Stomach (tissue), 4 donors: ENCODE data around the gene OLFM1.

Source experiments
- CTCF ChIP-seq, 7 experiments: fragments of 450-650 bp in 4 of 7; fragments of 200-600 bp in 3 of 7; sonication (generic) in 3 of 7; IDR thresholded peaks; one replicate each; pipeline ENCODE4 v1.5.1; 2016 to 2019; ENCODE audit warnings: antibody characterized with exemption in 7 of 7, control low read depth in 2 of 7, mild to moderate bottlenecking in 1 of 7
- EP300 ChIP-seq: sonication (generic); formaldehyde crosslinking; IDR thresholded peaks from one replicate; pipeline ENCODE4 v1.6.1; 2017; ENCODE audit warnings: antibody characterized with exemption
- POLR2A ChIP-seq, 4 donors: fragments of 450-650 bp; IDR thresholded peaks; one replicate each; pipeline ENCODE4 v1.6.1; 2016; ENCODE audit warnings: antibody characterized with exemption in 4 of 4, control low read depth in 2 of 4, mild to moderate bottlenecking in 1 of 4, moderate library complexity in 1 of 4
- POLR2AphosphoS5 ChIP-seq, 3 donors: sonication (generic); formaldehyde crosslinking; IDR thresholded peaks; one replicate each; pipeline ENCODE4 v1.6.1; 2016; ENCODE audit warnings: antibody characterized with exemption in 3 of 3

- TF ChIP-seq POLR2A (IDR thresholded peaks at IDR 0.05) (no peak), CTCF (IDR thresholded peaks at IDR 0.05) (no peak), POLR2AphosphoS5 (IDR thresholded peaks at IDR 0.05) (no peak), EP300 (no peak)
These were observed 9.8 kb upstream of the OLFM1 start for GRCh38 chr9:135077497-135078200.
